K562 (cell line): ENCODE data around the gene UPF2. TPM values are rescaled to one million over a fixed set of nuclear protein-coding genes. Genes with fewer than 3 reads are reported as not detected.

Experiments used
- CCNT2 ChIP-seq: IDR thresholded peaks from 2 replicates; pipeline ENCODE4 v1.6.1; 2011; ENCODE audit warnings: borderline replicate concordance, low read depth, mild to moderate bottlenecking, moderate library complexity, mixed read lengths, low read length; ENCODE audit not compliant: insufficient read length; ENCODE audit errors: extremely low read depth
- FOSL1 ChIP-seq: fragments of 200-800 bp; sonication (Bioruptor generic); conservative IDR thresholded peaks from 2 replicates; pipeline ENCODE4 v1.6.1; 2016; ENCODE audit warnings: missing genetic modification characterization, missing compliant biosample characterization
- KAT7 ChIP-seq: sonication (generic); formaldehyde crosslinking; IDR thresholded peaks from 2 replicates; pipeline ENCODE4 v1.8.0; 2022; ENCODE audit warnings: missing genetic modification reagents, mild to moderate bottlenecking, borderline replicate concordance
- KLF16 ChIP-seq: IDR thresholded peaks from 2 replicates; pipeline ENCODE4 v1.6.1; 2016; ENCODE audit warnings: antibody characterized with exemption
- MCM3 ChIP-seq: fragments of 450-650 bp; IDR thresholded peaks from 2 replicates; pipeline ENCODE4 v1.6.1; 2016
- MCM5 ChIP-seq: fragments of 450-650 bp; IDR thresholded peaks from 2 replicates; pipeline ENCODE4 v1.6.1; 2016; ENCODE audit warnings: low read depth
- NFE2 ChIP-seq: IDR thresholded peaks from 2 replicates; pipeline ENCODE4 v1.6.1; 2014; ENCODE audit warnings: antibody characterized with exemption, low read depth
- PHF21A ChIP-seq: fragments of 450-650 bp; IDR thresholded peaks from 2 replicates; pipeline ENCODE4 v1.6.1; 2017; ENCODE audit warnings: low read depth, borderline replicate concordance
- RBM15 ChIP-seq: fragments of 200-400 bp; formaldehyde crosslinking; IDR thresholded peaks from 2 replicates; pipeline ENCODE4 v1.6.1; 2018; ENCODE audit warnings: mild to moderate bottlenecking, low read length, moderate library complexity; ENCODE audit not compliant: insufficient read depth
- RFX5 ChIP-seq: IDR thresholded peaks from 2 replicates; pipeline ENCODE4 v1.6.1; 2011; ENCODE audit warnings: low read depth, mild to moderate bottlenecking, improper control_type of control experiment, low read length
- TBP ChIP-seq: optimal IDR thresholded peaks from 2 replicates; pipeline ENCODE3; 2011; ENCODE audit warnings: low read depth, low read length, improper control_type of control experiment
- TEAD4 ChIP-seq, 2 experiments: sonication (generic) in 1 of 2; formaldehyde crosslinking in 1 of 2; IDR thresholded peaks; 2 replicates each; pipeline versions ENCODE4 v1.6.1 to v1.8.0; 2012 to 2022; ENCODE audit warnings: borderline replicate concordance in 1 of 2, inconsistent platforms in 1 of 2, low read length in 1 of 2, mild to moderate bottlenecking in 1 of 2, missing genetic modification reagents in 1 of 2
- TFAM ChIP-seq: fragments of 250-450 bp; sonication (Bioruptor Pico); conservative IDR thresholded peaks from 2 replicates; pipeline ENCODE4 v1.5.0; 2021; ENCODE audit warnings: mild to moderate bottlenecking, moderate library complexity
- ZNF134 ChIP-seq: fragments of 250-450 bp; sonication (Bioruptor Pico); conservative IDR thresholded peaks from 2 replicates; pipeline ENCODE4 v1.4.0; 2020
- ZNF77 ChIP-seq: fragments of 250-450 bp; sonication (Bioruptor Pico); IDR thresholded peaks from 2 replicates; pipeline ENCODE4 v1.5.0; 2020
- polyA plus RNA-seq, 8 experiments: library from polyadenylated mRNA; depleted of rRNA in 4 of 8; stranded (reverse) in 5 of 8; unstranded in 3 of 8; fragments of >200 nt; fragmentation: Nextera tagmentation in 2 of 8; fragmentation: Illumina TruSeq in 1 of 8; extraction: Ambion mirVana in 2 of 8; extraction: Trizol in 1 of 8; gene quantifications; 2 replicates each; pipeline versions ENCODE4 v1.2.1 to v1.2.3, GENCODE V29; 2011 to 2014; ENCODE audit warnings: inconsistent platforms in 1 of 8, missing spikeins in 1 of 8
- total RNA-seq, 7 experiments: library from RNA; depleted of rRNA in 6 of 7; stranded (reverse); fragments of >200 nt in 6 of 7; fragmentation: Illumina TruSeq in 2 of 7; extraction: Trizol in 2 of 7; gene quantifications; 2 replicates each; pipeline versions ENCODE4 v1.2.1 to v1.2.3, GENCODE V29; 2011 to 2021; ENCODE audit warnings: low replicate concordance in 1 of 7
- TF ChIP-seq, protein P1 (sequence below): fragments of 450-650 bp; formaldehyde crosslinking; IDR thresholded peaks from 2 replicates; pipeline ENCODE4 v1.4.0; 2022; ENCODE audit warnings: missing genetic modification characterization
- TF ChIP-seq, protein P2 (sequence below): sonication (generic); formaldehyde crosslinking; IDR thresholded peaks from 2 replicates; pipeline ENCODE4 v1.8.0; 2023; ENCODE audit warnings: mild to moderate bottlenecking, missing genetic modification reagents
- TF ChIP-seq, protein P3 (sequence below), 2 experiments: fragments of 150-350 bp in 1 of 2; IDR thresholded peaks; 2 replicates each; pipeline ENCODE4 v1.6.1; 2012 to 2016; ENCODE audit warnings: low read depth in 2 of 2, low read length in 2 of 2, mild to moderate bottlenecking in 1 of 2, moderate library complexity in 1 of 2
- TF ChIP-seq, protein P4 (sequence below): fragments of 200-400 bp; formaldehyde crosslinking; IDR thresholded peaks from 2 replicates; pipeline ENCODE4 v1.6.1; 2017; ENCODE audit warnings: mild to moderate bottlenecking, low read depth, low read length, moderate library complexity

UPF2 gene
- total and polyA plus RNA-seq, 9 of the 15 experiments (the other 6 are each of a cell fraction or from before 2014, with no cell fraction given), result 13.9 to 37.7 (median 23.7) TPM

DNA sequence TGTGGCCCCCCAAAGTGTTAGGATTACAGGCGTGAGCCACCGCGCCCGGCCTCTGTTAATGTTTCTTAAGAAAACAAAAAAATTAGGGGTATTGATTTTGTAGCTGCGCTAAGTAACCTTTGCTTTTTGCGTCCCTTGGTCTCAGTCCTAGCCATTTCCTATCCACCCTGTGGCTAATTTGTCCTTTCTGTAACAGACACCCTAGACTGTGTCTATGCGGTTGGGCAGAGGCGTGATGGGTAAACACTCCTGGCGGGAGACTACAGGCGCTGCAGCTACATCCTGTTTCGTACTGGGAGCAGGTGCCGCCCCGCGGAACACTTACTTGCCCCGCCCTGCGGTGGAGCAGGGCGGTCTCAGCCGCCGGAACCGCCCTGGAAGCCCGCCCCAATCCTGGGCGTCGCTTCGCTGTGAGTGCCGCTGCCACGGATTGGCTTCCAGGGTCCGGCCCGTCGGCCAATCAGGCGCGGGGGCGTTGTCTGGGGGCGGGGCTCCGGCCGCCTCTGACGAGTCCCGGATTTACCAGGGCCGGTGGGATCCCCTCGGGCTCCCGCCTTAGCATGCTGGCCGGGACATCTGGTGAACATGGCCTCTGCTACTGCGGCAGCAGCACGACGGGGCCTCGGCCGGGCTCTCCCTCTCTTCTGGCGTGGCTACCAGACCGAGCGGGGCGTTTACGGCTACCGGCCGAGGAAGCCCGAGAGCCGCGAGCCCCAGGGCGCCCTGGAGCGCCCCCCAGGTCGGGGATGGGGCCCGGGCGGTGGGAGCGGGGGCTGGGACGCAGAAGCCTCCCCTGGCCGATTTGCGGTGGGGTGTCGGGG lies 26.1 kb upstream of the UPF2 start, which contains the start of gene DHTKD1 (continued):
- TF ChIP-seq, protein P1, sequence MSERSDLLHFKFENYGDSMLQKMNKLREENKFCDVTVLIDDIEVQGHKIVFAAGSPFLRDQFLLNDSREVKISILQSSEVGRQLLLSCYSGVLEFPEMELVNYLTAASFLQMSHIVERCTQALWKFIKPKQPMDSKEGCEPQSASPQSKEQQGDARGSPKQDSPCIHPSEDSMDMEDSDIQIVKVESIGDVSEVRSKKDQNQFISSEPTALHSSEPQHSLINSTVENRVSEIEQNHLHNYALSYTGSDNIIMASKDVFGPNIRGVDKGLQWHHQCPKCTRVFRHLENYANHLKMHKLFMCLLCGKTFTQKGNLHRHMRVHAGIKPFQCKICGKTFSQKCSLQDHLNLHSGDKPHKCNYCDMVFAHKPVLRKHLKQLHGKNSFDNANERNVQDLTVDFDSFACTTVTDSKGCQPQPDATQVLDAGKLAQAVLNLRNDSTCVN, result no peak
- TF ChIP-seq ZNF77 (no peak), KLF16 (peak; percentile 60; the same call in 1 of the 2 replicates), KAT7 (CRISPR knock-in tag) (no peak), PHF21A (no peak; the same call in 1 of the 2 replicates), NFE2 (no peak), TBP (peak; percentile 59), TEAD4 (IDR thresholded peaks at IDR 0.05; ENCODE audit: low read length) (peak; percentile 44; the same call in 1 of the 2 replicates), TEAD4 (CRISPR knock-in tag; IDR thresholded peaks at IDR 0.05; ENCODE audit: borderline replicate concordance) (no peak), ZNF134 (no peak), MCM3 (no peak), FOSL1 (no peak), RBM15 (no peak), RFX5 (no peak), CCNT2 (peak; percentile 72), MCM5 (no peak), TFAM (CRISPR knock-in tag) (no peak)
- TF ChIP-seq, protein P2, sequence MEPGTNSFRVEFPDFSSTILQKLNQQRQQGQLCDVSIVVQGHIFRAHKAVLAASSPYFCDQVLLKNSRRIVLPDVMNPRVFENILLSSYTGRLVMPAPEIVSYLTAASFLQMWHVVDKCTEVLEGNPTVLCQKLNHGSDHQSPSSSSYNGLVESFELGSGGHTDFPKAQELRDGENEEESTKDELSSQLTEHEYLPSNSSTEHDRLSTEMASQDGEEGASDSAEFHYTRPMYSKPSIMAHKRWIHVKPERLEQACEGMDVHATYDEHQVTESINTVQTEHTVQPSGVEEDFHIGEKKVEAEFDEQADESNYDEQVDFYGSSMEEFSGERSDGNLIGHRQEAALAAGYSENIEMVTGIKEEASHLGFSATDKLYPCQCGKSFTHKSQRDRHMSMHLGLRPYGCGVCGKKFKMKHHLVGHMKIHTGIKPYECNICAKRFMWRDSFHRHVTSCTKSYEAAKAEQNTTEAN (CRISPR knock-in tag), result no peak
- TF ChIP-seq, protein P3, sequence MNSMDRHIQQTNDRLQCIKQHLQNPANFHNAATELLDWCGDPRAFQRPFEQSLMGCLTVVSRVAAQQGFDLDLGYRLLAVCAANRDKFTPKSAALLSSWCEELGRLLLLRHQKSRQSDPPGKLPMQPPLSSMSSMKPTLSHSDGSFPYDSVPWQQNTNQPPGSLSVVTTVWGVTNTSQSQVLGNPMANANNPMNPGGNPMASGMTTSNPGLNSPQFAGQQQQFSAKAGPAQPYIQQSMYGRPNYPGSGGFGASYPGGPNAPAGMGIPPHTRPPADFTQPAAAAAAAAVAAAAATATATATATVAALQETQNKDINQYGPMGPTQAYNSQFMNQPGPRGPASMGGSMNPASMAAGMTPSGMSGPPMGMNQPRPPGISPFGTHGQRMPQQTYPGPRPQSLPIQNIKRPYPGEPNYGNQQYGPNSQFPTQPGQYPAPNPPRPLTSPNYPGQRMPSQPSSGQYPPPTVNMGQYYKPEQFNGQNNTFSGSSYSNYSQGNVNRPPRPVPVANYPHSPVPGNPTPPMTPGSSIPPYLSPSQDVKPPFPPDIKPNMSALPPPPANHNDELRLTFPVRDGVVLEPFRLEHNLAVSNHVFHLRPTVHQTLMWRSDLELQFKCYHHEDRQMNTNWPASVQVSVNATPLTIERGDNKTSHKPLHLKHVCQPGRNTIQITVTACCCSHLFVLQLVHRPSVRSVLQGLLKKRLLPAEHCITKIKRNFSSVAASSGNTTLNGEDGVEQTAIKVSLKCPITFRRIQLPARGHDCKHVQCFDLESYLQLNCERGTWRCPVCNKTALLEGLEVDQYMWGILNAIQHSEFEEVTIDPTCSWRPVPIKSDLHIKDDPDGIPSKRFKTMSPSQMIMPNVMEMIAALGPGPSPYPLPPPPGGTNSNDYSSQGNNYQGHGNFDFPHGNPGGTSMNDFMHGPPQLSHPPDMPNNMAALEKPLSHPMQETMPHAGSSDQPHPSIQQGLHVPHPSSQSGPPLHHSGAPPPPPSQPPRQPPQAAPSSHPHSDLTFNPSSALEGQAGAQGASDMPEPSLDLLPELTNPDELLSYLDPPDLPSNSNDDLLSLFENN (IDR thresholded peaks at IDR 0.05; ENCODE audit: low read depth in 2 of 2, low read length in 2 of 2), result no peak
- TF ChIP-seq, protein P4, sequence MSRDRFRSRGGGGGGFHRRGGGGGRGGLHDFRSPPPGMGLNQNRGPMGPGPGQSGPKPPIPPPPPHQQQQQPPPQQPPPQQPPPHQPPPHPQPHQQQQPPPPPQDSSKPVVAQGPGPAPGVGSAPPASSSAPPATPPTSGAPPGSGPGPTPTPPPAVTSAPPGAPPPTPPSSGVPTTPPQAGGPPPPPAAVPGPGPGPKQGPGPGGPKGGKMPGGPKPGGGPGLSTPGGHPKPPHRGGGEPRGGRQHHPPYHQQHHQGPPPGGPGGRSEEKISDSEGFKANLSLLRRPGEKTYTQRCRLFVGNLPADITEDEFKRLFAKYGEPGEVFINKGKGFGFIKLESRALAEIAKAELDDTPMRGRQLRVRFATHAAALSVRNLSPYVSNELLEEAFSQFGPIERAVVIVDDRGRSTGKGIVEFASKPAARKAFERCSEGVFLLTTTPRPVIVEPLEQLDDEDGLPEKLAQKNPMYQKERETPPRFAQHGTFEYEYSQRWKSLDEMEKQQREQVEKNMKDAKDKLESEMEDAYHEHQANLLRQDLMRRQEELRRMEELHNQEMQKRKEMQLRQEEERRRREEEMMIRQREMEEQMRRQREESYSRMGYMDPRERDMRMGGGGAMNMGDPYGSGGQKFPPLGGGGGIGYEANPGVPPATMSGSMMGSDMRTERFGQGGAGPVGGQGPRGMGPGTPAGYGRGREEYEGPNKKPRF, result no peak
